DOHH2 (cell line): ENCODE data around the gene PARP9.

Source experiments
- H3F3A ChIP-seq: fragments of 200-600 bp; sonication (generic), shearing (Covaris generic); 2 replicates; pipeline ENCODE4 v1.6.0; 2016; ENCODE audit warnings: antibody characterized with exemption, mild to moderate bottlenecking; ENCODE audit not compliant: control insufficient read depth, insufficient read depth
- H3K27ac ChIP-seq: fragments of 200-600 bp; sonication (generic); 2 replicates; pipeline ENCODE4 v1.5.1; 2014; ENCODE audit warnings: low read depth, mild to moderate bottlenecking, low read length, moderate library complexity
- H3K27me3 ChIP-seq: fragments of 200-600 bp; sonication (generic); 2 replicates; pipeline ENCODE4 v1.6.1; 2014; ENCODE audit warnings: mild to moderate bottlenecking, low read length, mixed read lengths; ENCODE audit not compliant: control insufficient read depth
- H3K36me3 ChIP-seq: fragments of 200-600 bp; sonication (generic); 2 replicates; pipeline ENCODE4 v1.6.1; 2014; ENCODE audit warnings: mild to moderate bottlenecking, low read length, moderate library complexity, mixed read lengths; ENCODE audit not compliant: control insufficient read depth
- H3K4me1 ChIP-seq: fragments of 200-600 bp; sonication (generic); 2 replicates; pipeline ENCODE4 v1.6.1; 2014; ENCODE audit warnings: mild to moderate bottlenecking, low read length, mixed read lengths; ENCODE audit not compliant: control insufficient read depth
- H3K4me2 ChIP-seq: fragments of 200-600 bp; sonication (generic); 2 replicates; pipeline ENCODE4 v1.6.0; 2014; ENCODE audit warnings: mild to moderate bottlenecking, low read length, moderate library complexity
- H3K4me3 ChIP-seq: fragments of 200-600 bp; sonication (generic); 2 replicates; pipeline ENCODE4 v1.5.1; 2014; ENCODE audit warnings: mild to moderate bottlenecking, low read length, mixed read lengths
- H3K79me2 ChIP-seq: fragments of 200-600 bp; sonication (generic); 2 replicates; pipeline ENCODE4 v1.6.1; 2014; ENCODE audit warnings: mild to moderate bottlenecking, low read length, mixed read lengths; ENCODE audit not compliant: control insufficient read depth
- H3K9me2 ChIP-seq: fragments of 200-600 bp; sonication (generic); replicated peaks from 2 replicates; pipeline ENCODE4 v1.6.1; 2014; ENCODE audit warnings: mild to moderate bottlenecking, low read length, mixed read lengths; ENCODE audit not compliant: control insufficient read depth
- H3K9me3 ChIP-seq: fragments of 200-600 bp; sonication (generic); 2 replicates; pipeline ENCODE4 v1.6.1; 2014; ENCODE audit warnings: antibody characterized with exemption, low read length, mixed read lengths; ENCODE audit not compliant: control insufficient read depth, insufficient read depth
- H4K20me1 ChIP-seq: fragments of 200-600 bp; sonication (generic); 2 replicates; pipeline ENCODE4 v1.6.0; 2014; ENCODE audit warnings: low read depth, mild to moderate bottlenecking, antibody characterized with exemption, low read length, moderate library complexity; ENCODE audit not compliant: control insufficient read depth, insufficient read depth
- EZH2phosphoT487 ChIP-seq: fragments of 200-600 bp; sonication (generic); IDR thresholded peaks from 2 replicates; pipeline ENCODE4 v1.6.1; 2017; ENCODE audit warnings: borderline replicate concordance, mild to moderate bottlenecking, antibody characterized with exemption, low read length, moderate library complexity, mixed read lengths
- TF ChIP-seq, protein P1 (sequence below): fragments of 200-600 bp; sonication (generic); IDR thresholded peaks from one replicate; pipeline ENCODE4 v1.5.1; 2014; ENCODE audit warnings: antibody characterized with exemption, mild to moderate bottlenecking, low read depth, low read length; ENCODE audit not compliant: poor library complexity, severe bottlenecking

PARP9 gene

DNA sequence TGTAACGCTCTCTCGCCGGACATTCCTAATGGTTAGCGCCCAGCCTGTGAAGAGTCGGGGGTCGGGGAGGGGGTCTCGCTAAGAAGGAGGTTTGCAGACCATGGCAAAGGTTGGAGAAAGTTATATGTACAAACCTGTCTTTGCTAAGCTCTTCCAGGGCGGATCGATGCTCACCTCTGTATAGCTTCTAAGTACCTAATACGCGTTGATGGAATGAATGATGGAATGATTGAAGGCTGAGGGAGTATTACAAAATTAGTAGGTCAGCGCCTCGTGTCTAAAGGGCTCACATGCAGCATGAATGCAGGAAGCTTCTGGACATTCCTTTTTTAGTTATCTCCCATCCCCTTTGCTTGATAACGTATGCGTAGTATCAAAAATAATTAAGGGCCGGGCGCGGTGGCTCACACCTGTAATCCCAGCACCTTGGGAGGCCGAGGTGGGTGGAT lies 49.1 kb downstream of the PARP9 start:
- peaks cover 26% of the 10 kb centered on the region for H3K36me3 ChIP-seq
- H3K79me2 ChIP-seq = peaks cover 47% of the 10 kb centered on the region
- H3K4me3 ChIP-seq = peak overlapping the region; percentile 76
- peak overlapping the region; percentile 90 for H3K4me2 ChIP-seq
- peaks cover 27% of the 10 kb centered on the region for H3K4me1 ChIP-seq
- TF ChIP-seq EZH2phosphoT487 = no peak
- TF ChIP-seq, protein P1, sequence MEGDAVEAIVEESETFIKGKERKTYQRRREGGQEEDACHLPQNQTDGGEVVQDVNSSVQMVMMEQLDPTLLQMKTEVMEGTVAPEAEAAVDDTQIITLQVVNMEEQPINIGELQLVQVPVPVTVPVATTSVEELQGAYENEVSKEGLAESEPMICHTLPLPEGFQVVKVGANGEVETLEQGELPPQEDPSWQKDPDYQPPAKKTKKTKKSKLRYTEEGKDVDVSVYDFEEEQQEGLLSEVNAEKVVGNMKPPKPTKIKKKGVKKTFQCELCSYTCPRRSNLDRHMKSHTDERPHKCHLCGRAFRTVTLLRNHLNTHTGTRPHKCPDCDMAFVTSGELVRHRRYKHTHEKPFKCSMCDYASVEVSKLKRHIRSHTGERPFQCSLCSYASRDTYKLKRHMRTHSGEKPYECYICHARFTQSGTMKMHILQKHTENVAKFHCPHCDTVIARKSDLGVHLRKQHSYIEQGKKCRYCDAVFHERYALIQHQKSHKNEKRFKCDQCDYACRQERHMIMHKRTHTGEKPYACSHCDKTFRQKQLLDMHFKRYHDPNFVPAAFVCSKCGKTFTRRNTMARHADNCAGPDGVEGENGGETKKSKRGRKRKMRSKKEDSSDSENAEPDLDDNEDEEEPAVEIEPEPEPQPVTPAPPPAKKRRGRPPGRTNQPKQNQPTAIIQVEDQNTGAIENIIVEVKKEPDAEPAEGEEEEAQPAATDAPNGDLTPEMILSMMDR = no peak
- H3K9me2 ChIP-seq = no peaks in the 10 kb centered on the region
- no peaks in the 10 kb centered on the region for H3K9me3 ChIP-seq
- H4K20me1 ChIP-seq = peaks cover 30% of the 10 kb centered on the region
- 0 out of 2 replicates have a peak, but pooled peaks cover 3% of the 10 kb centered on the region for H3F3A ChIP-seq
- H3K27ac ChIP-seq = peak overlapping the region; percentile 67
- H3K27me3 ChIP-seq = no peaks in the 10 kb centered on the region

DNA sequence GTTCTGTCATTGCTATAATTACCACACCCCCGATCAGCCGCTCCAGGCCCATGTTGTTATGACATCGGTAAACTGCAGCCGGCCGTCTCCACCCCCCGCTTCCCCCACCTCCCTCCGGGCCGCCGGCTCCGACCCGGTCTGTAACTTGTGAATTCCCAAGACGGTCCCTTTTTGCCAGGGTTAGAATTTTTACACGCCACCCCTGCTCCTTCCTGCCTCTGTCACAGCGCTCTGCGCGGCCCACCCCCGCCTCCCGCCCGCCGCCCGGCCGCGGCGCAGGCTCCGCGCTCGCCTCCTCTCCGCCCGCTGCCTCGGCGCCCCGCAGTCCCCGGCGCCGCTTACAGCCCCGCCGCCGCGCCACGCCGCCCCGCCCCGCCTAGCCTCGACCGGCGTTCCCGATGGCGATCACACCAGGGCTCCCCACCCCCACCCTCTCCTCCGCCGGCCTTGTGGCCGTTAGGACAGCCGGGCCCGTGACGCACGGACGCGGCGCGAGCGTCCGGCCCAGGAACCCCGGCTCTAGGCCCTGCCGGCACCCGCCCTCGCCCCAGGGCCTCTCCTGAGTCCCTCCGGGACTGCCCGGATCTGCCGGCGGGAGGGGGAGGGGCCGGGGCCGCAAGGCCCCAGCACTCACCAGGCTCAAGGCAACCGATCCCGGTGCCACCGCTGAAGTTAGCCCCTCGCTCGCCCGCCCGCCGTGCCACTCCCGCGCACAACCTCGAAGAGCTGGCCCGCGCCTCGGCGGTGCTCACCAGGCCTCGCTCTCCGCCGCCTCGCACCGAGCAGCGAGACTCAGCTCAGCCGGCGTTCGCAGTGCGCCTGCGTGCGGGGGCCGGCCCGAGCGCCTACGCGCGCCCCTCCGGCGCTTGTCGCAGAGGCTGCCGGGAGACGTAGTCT lies 49.7 kb downstream of the PARP9 start, which contains the start of gene KPNA1:
KPNA1 (minus strand) TSS at position 817 of the 897 bp plus-strand sequence. CDS start 18,374 bp downstream, outside the sequence.
- TF ChIP-seq EZH2phosphoT487 = no peak
- TF ChIP-seq, protein P1 = no peak
- Histone ChIP-seq H3K79me2 (peaks cover 53% of the 10 kb centered on the region), H3K4me1 (peaks cover 27% of the 10 kb centered on the region), H3F3A (0 out of 2 replicates have a peak, but pooled peaks cover 3% of the 10 kb centered on the region), H3K36me3 (peaks cover 26% of the 10 kb centered on the region), H3K4me3 (peak within 1 kb of the TSS; percentile 76), H4K20me1 (peaks cover 32% of the 10 kb centered on the region), H3K4me2 (peak within 1 kb of the TSS; percentile 90), H3K9me3 (no peaks in the 10 kb centered on the region), H3K27me3 (no peaks in the 10 kb centered on the region), H3K9me2 (no peaks in the 10 kb centered on the region), H3K27ac (peak within 1 kb of the TSS; percentile 67)

DNA sequence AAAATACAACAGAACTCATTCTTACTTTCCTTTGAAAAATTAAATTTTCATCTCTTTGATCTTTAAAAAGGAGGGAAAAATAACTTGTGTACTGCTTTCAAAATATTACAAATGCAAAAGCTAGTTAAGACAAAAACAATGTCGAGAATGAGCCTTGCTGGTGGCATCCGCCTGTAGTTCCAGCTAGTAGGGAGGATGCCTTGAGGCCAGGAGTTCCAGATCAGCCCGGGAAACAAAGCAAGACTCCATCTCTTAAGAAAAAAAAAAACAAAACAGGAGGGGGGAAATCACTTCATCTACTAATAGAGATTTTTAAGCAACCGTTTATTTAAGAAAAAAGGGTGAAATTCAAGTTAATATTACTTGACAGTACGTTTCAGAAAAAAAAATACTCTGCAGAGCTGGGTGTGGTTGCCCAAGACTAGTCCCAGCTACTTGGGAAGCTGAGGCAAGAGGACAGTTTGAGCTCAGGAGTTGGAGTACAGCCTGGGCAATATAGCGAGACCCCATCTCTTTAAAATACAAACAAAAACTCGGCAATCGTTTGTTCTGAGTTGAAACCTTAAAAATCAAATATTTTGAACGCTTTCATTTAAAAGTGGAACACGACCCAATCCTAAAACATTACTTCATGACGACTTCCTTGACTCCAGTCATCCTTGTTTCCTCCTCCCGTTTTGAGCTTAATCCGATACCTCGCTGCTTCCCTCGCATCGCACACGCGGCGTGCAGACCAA lies 50.5 kb downstream of the PARP9 start:
- Histone ChIP-seq H3K4me1 (peaks cover 27% of the 10 kb centered on the region), H3K27ac (peak overlapping the region; percentile 67), H3K4me2 (peak overlapping the region; percentile 90), H3K36me3 (peaks cover 26% of the 10 kb centered on the region), H3K79me2 (peaks cover 61% of the 10 kb centered on the region), H3K4me3 (peak overlapping the region; percentile 76), H3K9me3 (no peaks in the 10 kb centered on the region), H3K9me2 (no peaks in the 10 kb centered on the region), H4K20me1 (peaks cover 34% of the 10 kb centered on the region), H3K27me3 (no peaks in the 10 kb centered on the region), H3F3A (0 out of 2 replicates have a peak, but pooled peaks cover 3% of the 10 kb centered on the region)
- TF ChIP-seq, protein P1 = no peak
- TF ChIP-seq EZH2phosphoT487 = no peak
